ENCODE data around the gene AGMO. TPM values are rescaled to one million over a fixed set of nuclear protein-coding genes. Genes with fewer than 3 reads are reported as not detected.

Gene AGMO
- total RNA-seq, 3 donors from 2014 or later, result not detected

DNA sequence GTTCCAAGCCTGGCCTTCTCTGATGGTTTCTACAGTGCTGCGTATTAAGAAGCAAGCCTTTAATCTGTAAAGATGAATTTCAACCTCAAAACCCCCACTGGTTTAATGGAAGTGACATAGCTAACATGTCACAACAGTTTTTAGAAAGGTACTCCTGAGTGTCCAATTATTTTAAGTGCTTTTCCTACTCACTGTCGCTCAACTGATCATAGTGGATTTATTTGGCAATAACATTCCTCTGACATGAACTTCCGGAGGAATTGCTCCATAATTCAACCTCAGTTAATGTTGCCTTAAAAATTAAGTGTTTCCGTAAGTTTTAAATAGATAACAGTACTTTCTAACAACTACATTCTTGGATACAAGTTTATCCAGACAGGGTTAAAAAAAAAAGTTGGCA is 57.5 kb downstream of the AGMO start:
- Mint-ChIP-seq H3K27me3 (ENCODE audit: low read depth) (no peaks in the 10 kb centered on the region), H3K4me3 (no peak overlapping the region), H3K9me3 (peaks cover 4% of the 10 kb centered on the region), H3K4me1 (ENCODE audit: low read depth) (no peaks in the 10 kb centered on the region), H3K36me3 (ENCODE audit: insufficient read depth) (no peaks in the 10 kb centered on the region)
- DNase-seq, result no peak
- ATAC-seq, result no peak

DNA sequence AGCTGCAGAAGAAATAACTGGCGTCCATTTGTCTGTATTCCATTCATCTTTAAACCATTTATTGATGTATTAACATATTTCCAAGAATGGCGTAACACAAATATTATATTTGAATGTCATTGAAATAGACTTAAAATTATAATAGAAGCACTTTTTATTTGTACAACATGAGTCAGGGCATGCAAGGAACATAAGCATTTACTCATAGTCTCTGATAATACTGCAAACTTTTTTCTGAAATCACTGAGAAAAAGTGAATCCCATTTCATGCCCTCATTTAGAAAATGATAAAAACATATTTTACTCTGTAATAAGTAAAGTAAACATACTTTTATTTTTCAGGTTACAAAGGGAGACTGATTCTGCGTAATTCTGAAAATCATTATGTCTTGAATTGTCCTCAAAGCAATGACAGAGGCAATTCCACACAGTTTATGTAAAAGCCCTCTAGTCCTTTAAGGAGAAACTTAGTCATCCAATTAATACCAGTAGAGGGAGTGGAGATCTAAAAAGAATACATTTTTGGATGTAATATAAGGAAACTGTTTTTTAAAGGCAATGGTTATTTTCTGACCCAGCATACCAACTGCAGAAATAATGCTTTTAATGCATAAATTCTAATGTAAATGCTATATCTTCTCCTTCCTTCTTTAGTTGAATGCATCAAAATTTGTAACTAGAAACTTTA is 58.1 kb downstream of the AGMO start:
- Mint-ChIP-seq H3K9me3 (peaks cover 4% of the 10 kb centered on the region), H3K36me3 (ENCODE audit: insufficient read depth) (no peaks in the 10 kb centered on the region), H3K4me1 (ENCODE audit: low read depth) (no peaks in the 10 kb centered on the region), H3K27me3 (ENCODE audit: low read depth) (no peaks in the 10 kb centered on the region), H3K4me3 (no peak overlapping the region)
- no peak for ATAC-seq
- no peak for DNase-seq

DNA sequence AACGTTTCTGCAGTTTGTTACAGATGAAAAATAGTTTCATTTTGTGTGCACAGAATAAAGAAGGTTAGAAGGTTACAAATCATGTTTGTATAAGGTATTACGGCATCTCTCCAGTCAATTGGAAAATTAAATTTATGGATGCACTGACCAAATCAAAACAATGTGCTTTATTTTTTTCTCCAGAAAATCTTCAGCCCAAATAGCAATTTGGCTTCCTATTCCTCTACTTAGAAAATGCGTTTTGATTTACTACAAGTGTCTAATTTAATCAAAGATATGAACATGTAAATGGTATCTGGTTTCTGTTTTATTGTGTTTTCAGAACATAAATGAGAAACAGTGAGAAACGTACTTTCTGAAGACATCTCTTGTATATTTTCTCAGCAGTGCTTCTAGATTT is 63.4 kb downstream of the AGMO start:
- H3K27me3 Mint-ChIP-seq (ENCODE audit: low read depth), result no peaks in the 10 kb centered on the region
- DNase-seq, result no peak
- no peak for ATAC-seq
- H3K9me3 Mint-ChIP-seq, result peaks cover 6% of the 10 kb centered on the region
- H3K4me3 Mint-ChIP-seq, result no peak overlapping the region
- no peaks in the 10 kb centered on the region for H3K36me3 Mint-ChIP-seq (ENCODE audit: insufficient read depth)
- H3K4me1 Mint-ChIP-seq (ENCODE audit: low read depth), result no peaks in the 10 kb centered on the region

- no peaks in the 10 kb centered on the region for H3K4me1 Mint-ChIP-seq (ENCODE audit: low read depth)
- no peaks in the 10 kb centered on the region for H3K27me3 Mint-ChIP-seq (ENCODE audit: low read depth)
- no peak for DNase-seq
- no peak overlapping the region for H3K4me3 Mint-ChIP-seq
- H3K9me3 Mint-ChIP-seq, result peaks cover 9% of the 10 kb centered on the region
- no peak for ATAC-seq
- H3K36me3 Mint-ChIP-seq (ENCODE audit: insufficient read depth), result no peaks in the 10 kb centered on the region
These were observed 66.6 kb downstream of the AGMO start for GRCh38 chr7:15495170-15495569.

- no peaks in the 10 kb centered on the region for H3K36me3 Mint-ChIP-seq (ENCODE audit: insufficient read depth)
- H3K4me3 Mint-ChIP-seq, result no peak overlapping the region
- no peaks in the 10 kb centered on the region for H3K27me3 Mint-ChIP-seq (ENCODE audit: low read depth)
- H3K4me1 Mint-ChIP-seq (ENCODE audit: low read depth), result no peaks in the 10 kb centered on the region
- H3K9me3 Mint-ChIP-seq, result peaks cover 9% of the 10 kb centered on the region
- no peak for ATAC-seq
- no peak for DNase-seq
These were observed 67.1 kb downstream of the AGMO start for GRCh38 chr7:15494711-15495110.

DNA sequence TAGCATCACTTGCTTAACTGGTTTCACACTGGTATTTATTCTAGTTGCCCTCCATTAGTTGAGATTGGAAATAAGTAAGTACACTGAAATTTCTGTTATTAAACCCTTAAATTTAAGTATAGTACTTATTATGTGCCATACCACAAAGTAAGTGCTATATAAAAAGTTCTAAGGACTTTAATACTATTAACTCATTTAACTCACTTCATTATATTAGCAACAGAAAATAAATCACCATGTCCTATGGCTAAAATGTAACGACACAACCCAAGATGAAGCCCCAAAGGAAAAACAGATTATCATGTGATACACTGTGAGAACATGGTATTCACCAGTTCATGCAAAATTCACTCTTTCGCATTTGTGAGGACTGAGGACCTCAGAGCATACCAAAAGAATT is 70.5 kb downstream of the AGMO start:
- ATAC-seq (no peak), DNase-seq (no peak)
- no peaks in the 10 kb centered on the region for H3K4me1 Mint-ChIP-seq (ENCODE audit: low read depth)
- H3K27me3 Mint-ChIP-seq (ENCODE audit: low read depth), result no peaks in the 10 kb centered on the region
- H3K4me3 Mint-ChIP-seq, result no peak overlapping the region
- peaks cover 9% of the 10 kb centered on the region for H3K9me3 Mint-ChIP-seq
- H3K36me3 Mint-ChIP-seq (ENCODE audit: insufficient read depth), result no peaks in the 10 kb centered on the region

GRCh38 chr7:15490291-15490690 is 71.5 kb downstream of the AGMO start:
- ATAC-seq, result no peak

DNA sequence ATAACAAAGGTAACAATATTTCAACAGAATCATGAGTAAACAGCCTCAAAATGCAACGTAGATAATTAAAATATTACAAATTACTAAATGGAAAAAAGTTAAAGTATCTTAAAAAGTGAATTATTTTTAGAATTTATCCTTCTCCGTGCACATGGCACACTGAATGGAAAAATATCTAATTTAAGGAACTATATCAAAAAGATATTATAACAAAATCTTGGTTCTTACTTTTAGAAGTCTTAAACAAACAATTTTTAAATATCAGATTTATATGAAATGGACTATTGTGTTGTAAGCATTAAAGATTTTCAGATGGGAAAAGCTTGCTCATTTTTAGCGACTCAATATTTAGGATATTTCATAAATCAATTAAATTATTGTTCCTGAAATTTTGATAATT is 72.0 kb downstream of the AGMO start:
- ATAC-seq (no peak), DNase-seq (no peak)
- Mint-ChIP-seq H3K27me3 (ENCODE audit: low read depth) (no peaks in the 10 kb centered on the region), H3K9me3 (peaks cover 3% of the 10 kb centered on the region), H3K4me3 (no peak overlapping the region), H3K36me3 (ENCODE audit: insufficient read depth) (no peaks in the 10 kb centered on the region), H3K4me1 (ENCODE audit: low read depth) (no peaks in the 10 kb centered on the region)

More at GRCh38 chr7:15490291-15490690, 71.5 kb downstream of the AGMO start:
- Mint-ChIP-seq H3K9me3 (peaks cover 6% of the 10 kb centered on the region), H3K36me3 (ENCODE audit: insufficient read depth) (no peaks in the 10 kb centered on the region), H3K4me1 (ENCODE audit: low read depth) (no peaks in the 10 kb centered on the region), H3K27me3 (ENCODE audit: low read depth) (no peaks in the 10 kb centered on the region), H3K4me3 (no peak overlapping the region)
- DNase-seq, result no peak

- Mint-ChIP-seq H3K36me3 (ENCODE audit: insufficient read depth) (no peaks in the 10 kb centered on the region), H3K27me3 (ENCODE audit: low read depth) (no peaks in the 10 kb centered on the region), H3K9me3 (peaks cover 8% of the 10 kb centered on the region), H3K4me3 (no peak overlapping the region), H3K4me1 (ENCODE audit: low read depth) (no peaks in the 10 kb centered on the region)
- ATAC-seq, result no peak
- DNase-seq, result no peak
These were observed 72.4 kb downstream of the AGMO start for GRCh38 chr7:15489383-15489782.

- DNase-seq (no peak), ATAC-seq (no peak)
- no peak overlapping the region for H3K4me3 Mint-ChIP-seq
- H3K9me3 Mint-ChIP-seq, result peaks cover 8% of the 10 kb centered on the region
- no peaks in the 10 kb centered on the region for H3K4me1 Mint-ChIP-seq (ENCODE audit: low read depth)
- H3K36me3 Mint-ChIP-seq (ENCODE audit: insufficient read depth), result no peaks in the 10 kb centered on the region
- H3K27me3 Mint-ChIP-seq (ENCODE audit: low read depth), result no peaks in the 10 kb centered on the region
These were observed 73.4 kb downstream of the AGMO start for GRCh38 chr7:15488401-15488800.

- Mint-ChIP-seq H3K9me3 (peaks cover 8% of the 10 kb centered on the region), H3K27me3 (ENCODE audit: low read depth) (no peaks in the 10 kb centered on the region), H3K4me3 (no peak overlapping the region), H3K36me3 (ENCODE audit: insufficient read depth) (no peaks in the 10 kb centered on the region), H3K4me1 (ENCODE audit: low read depth) (no peaks in the 10 kb centered on the region)
- DNase-seq (no peak), ATAC-seq (no peak)
These were observed 73.9 kb downstream of the AGMO start for GRCh38 chr7:15487896-15488295.

- no peak overlapping the region for H3K4me3 Mint-ChIP-seq
- no peaks in the 10 kb centered on the region for H3K27me3 Mint-ChIP-seq (ENCODE audit: low read depth)
- DNase-seq, result no peak
- H3K4me1 Mint-ChIP-seq (ENCODE audit: low read depth), result no peaks in the 10 kb centered on the region
- peaks cover 7% of the 10 kb centered on the region for H3K9me3 Mint-ChIP-seq
- ATAC-seq, result no peak
- no peaks in the 10 kb centered on the region for H3K36me3 Mint-ChIP-seq (ENCODE audit: insufficient read depth)
These were observed 75.8 kb downstream of the AGMO start for GRCh38 chr7:15485998-15486397.

DNA sequence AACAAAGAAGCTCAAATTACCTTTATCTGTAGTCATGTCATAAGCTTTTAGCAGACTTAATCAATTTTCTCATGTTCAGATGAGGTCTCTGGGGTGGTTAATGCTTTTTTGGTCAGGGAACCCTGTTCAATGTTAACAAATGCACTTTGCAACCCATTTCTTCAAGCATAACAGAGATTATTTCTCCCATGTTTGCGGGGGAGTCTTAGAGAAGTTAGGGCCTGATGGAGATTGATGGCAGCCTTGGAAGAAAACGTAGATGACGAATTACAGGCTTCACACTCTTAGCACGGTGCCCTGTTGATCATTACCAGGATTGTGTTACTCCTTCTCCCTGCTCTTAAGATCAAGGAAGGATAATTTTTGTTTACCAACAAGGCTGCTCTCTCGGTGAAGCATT is 76.4 kb downstream of the AGMO start:
- Mint-ChIP-seq H3K4me1 (ENCODE audit: low read depth) (no peaks in the 10 kb centered on the region), H3K27me3 (ENCODE audit: low read depth) (no peaks in the 10 kb centered on the region), H3K4me3 (no peak overlapping the region), H3K9me3 (peaks cover 5% of the 10 kb centered on the region), H3K36me3 (ENCODE audit: insufficient read depth) (no peaks in the 10 kb centered on the region)
- no peak for ATAC-seq
- DNase-seq, result no peak

DNA sequence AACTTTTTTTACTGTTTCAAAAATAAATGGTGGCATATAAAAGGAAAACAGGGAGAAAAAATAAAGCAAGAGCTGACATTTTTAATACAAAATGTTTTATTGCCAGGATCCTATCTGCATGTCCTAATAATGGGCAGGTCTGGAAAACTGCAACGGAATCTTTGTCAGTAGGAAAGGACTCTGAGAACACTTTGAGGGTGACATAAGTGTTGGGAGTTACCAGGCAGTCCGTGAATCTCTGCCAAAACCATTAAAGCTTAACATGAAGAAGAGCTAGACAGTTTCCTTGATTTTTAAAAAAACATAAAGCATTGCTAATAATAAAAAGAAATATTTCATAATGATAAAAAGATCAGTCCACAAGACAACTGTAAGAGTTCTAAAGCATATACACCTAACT is 80.7 kb downstream of the AGMO start:
- Mint-ChIP-seq H3K27me3 (ENCODE audit: low read depth) (no peaks in the 10 kb centered on the region), H3K36me3 (ENCODE audit: insufficient read depth) (no peaks in the 10 kb centered on the region), H3K4me1 (ENCODE audit: low read depth) (no peaks in the 10 kb centered on the region), H3K9me3 (peaks cover 8% of the 10 kb centered on the region), H3K4me3 (no peak overlapping the region)
- no peak for ATAC-seq
- no peak for DNase-seq

DNA sequence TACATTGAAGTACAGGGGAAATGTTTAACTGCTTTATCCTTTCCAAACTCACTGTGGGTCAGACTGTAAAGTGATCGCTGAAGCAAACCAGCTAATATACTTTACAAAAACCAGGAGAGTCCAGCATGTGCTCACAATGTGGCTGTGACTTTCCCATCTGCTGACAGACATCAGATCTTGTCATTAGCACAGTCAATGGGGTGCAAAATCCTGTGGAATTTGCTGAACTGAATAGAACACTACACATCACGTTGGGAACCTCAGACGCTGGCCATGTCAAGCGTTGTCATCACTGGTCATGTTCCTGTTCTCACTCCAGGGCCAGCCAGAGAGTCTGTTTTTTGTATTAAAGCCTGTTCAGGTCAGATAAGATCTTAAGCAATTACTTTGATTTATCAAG is 83.4 kb downstream of the AGMO start:
- DNase-seq (no peak), ATAC-seq (no peak)
- no peaks in the 10 kb centered on the region for H3K36me3 Mint-ChIP-seq (ENCODE audit: insufficient read depth)
- H3K4me3 Mint-ChIP-seq, result no peak overlapping the region
- no peaks in the 10 kb centered on the region for H3K27me3 Mint-ChIP-seq (ENCODE audit: low read depth)
- no peaks in the 10 kb centered on the region for H3K4me1 Mint-ChIP-seq (ENCODE audit: low read depth)
- peaks cover 3% of the 10 kb centered on the region for H3K9me3 Mint-ChIP-seq

DNA sequence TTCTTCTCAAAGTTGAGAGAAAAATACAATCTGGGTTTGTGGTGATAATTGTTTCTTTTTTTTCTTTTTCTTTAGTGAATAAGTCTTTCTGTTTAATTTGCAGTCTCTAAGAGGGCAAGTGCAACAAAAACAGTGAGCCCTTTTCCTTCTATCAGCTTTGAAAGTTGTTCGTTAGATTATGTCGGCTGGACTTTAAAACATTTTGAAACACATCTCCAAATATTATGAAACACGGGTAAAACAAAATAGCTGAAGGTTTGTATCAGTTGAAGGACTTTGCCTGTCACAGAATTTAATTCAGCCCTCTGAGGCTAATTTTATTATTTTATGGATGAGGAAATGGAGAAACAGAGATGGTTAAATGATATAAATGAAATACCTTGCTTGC is 85.3 kb downstream of the AGMO start:
- H3K4me1 Mint-ChIP-seq (ENCODE audit: low read depth), result no peaks in the 10 kb centered on the region
- no peaks in the 10 kb centered on the region for H3K36me3 Mint-ChIP-seq (ENCODE audit: insufficient read depth)
- peaks cover 5% of the 10 kb centered on the region for H3K9me3 Mint-ChIP-seq
- no peaks in the 10 kb centered on the region for H3K27me3 Mint-ChIP-seq (ENCODE audit: low read depth)
- no peak overlapping the region for H3K4me3 Mint-ChIP-seq
- ATAC-seq (no peak), DNase-seq (no peak)
